COR-L47 (cell line): ENCODE results near the gene RNF13.

ENCODE experiments used
- DNase-seq: peaks from one replicate; lab custom pipeline; 2025; lab: John Stamatoyannopoulos, UW

RNF13 gene

GRCh38 chr3:149812606-149813366 lies at the start of gene RNF13:
Gene RNF13, plus strand, starts transcription at chr3:149813215. Its CDS starts 32,812 bp downstream, at chr3:149846027.
- DNase-seq: peak; percentile 98

GRCh38 chr3:149763565-149764195 lies 49.3 kb upstream of the RNF13 start:
- DNase-seq: no peak

- DNase-seq: no peak
Observed at GRCh38 chr3:149764302-149764701, 48.7 kb upstream of the RNF13 start.

GRCh38 chr3:149765762-149766334 lies 47.2 kb upstream of the RNF13 start:
- peak; percentile 17 for DNase-seq

GRCh38 chr3:149767720-149768119 lies 45.3 kb upstream of the RNF13 start:
- DNase-seq: no peak

GRCh38 chr3:149768704-149769103 lies 44.3 kb upstream of the RNF13 start:
- no peak for DNase-seq

GRCh38 chr3:149770246-149770645 lies 42.8 kb upstream of the RNF13 start:
- DNase-seq: no peak

- DNase-seq: peak; percentile 57
Observed at GRCh38 chr3:149771652-149772271, 41.3 kb upstream of the RNF13 start.

- DNase-seq: no peak
Observed at GRCh38 chr3:149772861-149773260, 40.2 kb upstream of the RNF13 start.

- DNase-seq: no peak
Observed at GRCh38 chr3:149776170-149776569, 36.8 kb upstream of the RNF13 start.

- no peak for DNase-seq
Observed at GRCh38 chr3:149777414-149778214, 35.4 kb upstream of the RNF13 start.

- no peak for DNase-seq
Observed at GRCh38 chr3:149781211-149781610, 31.8 kb upstream of the RNF13 start.

GRCh38 chr3:149781741-149782140 lies 31.3 kb upstream of the RNF13 start:
- no peak for DNase-seq

GRCh38 chr3:149783576-149783975 lies 29.4 kb upstream of the RNF13 start:
- DNase-seq: no peak

GRCh38 chr3:149784064-149784704 lies 28.8 kb upstream of the RNF13 start:
- DNase-seq: no peak

- no peak for DNase-seq
Observed at GRCh38 chr3:149790268-149790667, 22.7 kb upstream of the RNF13 start.

GRCh38 chr3:149790698-149791097 lies 22.3 kb upstream of the RNF13 start:
- DNase-seq: no peak

- no peak for DNase-seq
Observed at GRCh38 chr3:149792452-149793270, 20.4 kb upstream of the RNF13 start, which contains the start of gene ANKUB1. Gene ANKUB1, minus strand, starts transcription at chr3:149792554. Its CDS starts 188 bp downstream, at chr3:149792366.

- DNase-seq: no peak
Observed at GRCh38 chr3:149796026-149796425, 17.0 kb upstream of the RNF13 start.

- no peak for DNase-seq
Observed at GRCh38 chr3:149800693-149801092, 12.3 kb upstream of the RNF13 start.
